Activated naive CD4-positive, alpha-beta T cell treated with anti-CD3 and anti-CD28 coated beads for 36 hours (primary cell): ENCODE data around the gene POLR2L. TPM values are rescaled to one million over a fixed set of nuclear protein-coding genes. Genes with fewer than 3 reads are reported as not detected.
A peak's percentile ranks its signal among the peaks of the same experiment; 100 is the strongest.

ENCODE experiments used
- CTCF ChIA-PET: fragments of 350-600 bp; sonication (Branson Sonifier 250); formaldehyde crosslinking; loops from one replicate; lab custom pipeline; 2021; ENCODE audit warnings: antibody characterized with exemption; lab: Charles Lee
- DNase-seq: peaks from one replicate; pipeline ENCODE4 v3.0.0-alpha.2; 2020
- H3K27ac Mint-ChIP-seq: one replicate; pipeline ENCODE4 v1.8.0; 2021; ENCODE audit warnings: mild to moderate bottlenecking, mixed read lengths
- H3K27me3 Mint-ChIP-seq: one replicate; pipeline ENCODE4 v1.8.0; 2021; ENCODE audit warnings: low read depth, mixed read lengths
- H3K36me3 Mint-ChIP-seq: one replicate; pipeline ENCODE4 v1.8.0; 2021; ENCODE audit warnings: low read depth, mixed read lengths
- H3K4me1 Mint-ChIP-seq: one replicate; pipeline ENCODE4 v1.8.0; 2021; ENCODE audit warnings: low read depth, mixed read lengths
- H3K4me3 Mint-ChIP-seq: one replicate; pipeline ENCODE4 v1.8.0; 2021; ENCODE audit warnings: mild to moderate bottlenecking, moderate library complexity, mixed read lengths
- H3K9me3 Mint-ChIP-seq: one replicate; pipeline ENCODE4 v1.8.0; 2021; ENCODE audit warnings: mixed read lengths
- intact Hi-C: fragments of 100-400 bp; cut with micrococcal nuclease; formaldehyde crosslinking; loops from one replicate; pipeline ENCODE4 v1.15.1; 2023
- total RNA-seq, 2 experiments: library from RNA; stranded (reverse); gene quantifications; one replicate each; pipeline ENCODE4 v1.2.3, GENCODE V29; 2021

Gene POLR2L
- 10 to 100 TPM; 68.1 to 68.2 TPM for total RNA-seq

DNA sequence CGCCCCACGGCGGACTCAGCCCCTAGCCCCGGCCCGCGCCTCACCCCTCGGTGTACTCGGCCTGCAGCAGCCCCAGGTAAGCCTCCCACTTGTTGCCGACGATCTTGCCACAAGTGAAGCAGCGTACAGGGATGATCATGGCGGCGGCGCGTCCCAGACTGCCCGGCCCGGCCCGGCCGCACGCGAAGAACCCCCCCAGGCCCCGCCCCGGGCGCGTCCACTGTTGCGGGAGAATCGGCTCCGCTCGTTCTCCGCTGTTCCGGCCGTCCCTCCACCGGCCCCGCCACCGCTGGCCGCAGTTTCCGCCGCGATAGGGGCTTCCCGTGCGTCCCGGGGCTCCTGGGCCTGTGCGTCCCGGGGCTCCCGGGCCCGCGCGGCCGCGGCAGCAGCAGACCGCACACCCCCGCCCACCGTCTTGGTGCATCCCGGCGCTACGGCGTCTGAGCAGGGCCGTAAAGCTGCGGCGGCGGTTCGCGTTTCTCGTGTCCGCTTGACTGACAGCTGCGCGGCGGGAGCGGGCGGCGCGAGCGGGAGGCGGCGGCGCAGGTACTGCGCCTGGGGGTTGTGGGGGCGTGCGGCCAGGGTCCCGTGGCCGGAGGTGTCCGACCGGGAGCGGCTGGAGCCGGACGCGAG is at the start of gene POLR2L, which contains the start of gene TSPAN4:
POLR2L (minus strand) TSS at position 160 of the 633 bp plus-strand sequence; CDS start at position 139, 21 bp downstream.
TSPAN4 (plus strand) TSS at position 483 of the 633 bp plus-strand sequence. CDS start 7,453 bp downstream, outside the sequence.
- Mint-ChIP-seq H3K27ac (peak within 1 kb of the TSS; percentile 75), H3K9me3 (no peaks in the 10 kb centered on the region), H3K4me3 (peak within 1 kb of the TSS; percentile 84), H3K4me1 (peaks cover 27% of the 10 kb centered on the region), H3K36me3 (peaks cover 2% of the 10 kb centered on the region), H3K27me3 (no peaks in the 10 kb centered on the region)
- peak; percentile 88 for DNase-seq
- intact Hi-C loops: loop anchor here (1.0 to 5.0 kb wide), 5 partner anchors 22 to 85 kb away; partner anchors contain the start of genes AP2A2, CHID1, GATD1 and RPLP2
- CTCF ChIA-PET: no interaction called here

DNA sequence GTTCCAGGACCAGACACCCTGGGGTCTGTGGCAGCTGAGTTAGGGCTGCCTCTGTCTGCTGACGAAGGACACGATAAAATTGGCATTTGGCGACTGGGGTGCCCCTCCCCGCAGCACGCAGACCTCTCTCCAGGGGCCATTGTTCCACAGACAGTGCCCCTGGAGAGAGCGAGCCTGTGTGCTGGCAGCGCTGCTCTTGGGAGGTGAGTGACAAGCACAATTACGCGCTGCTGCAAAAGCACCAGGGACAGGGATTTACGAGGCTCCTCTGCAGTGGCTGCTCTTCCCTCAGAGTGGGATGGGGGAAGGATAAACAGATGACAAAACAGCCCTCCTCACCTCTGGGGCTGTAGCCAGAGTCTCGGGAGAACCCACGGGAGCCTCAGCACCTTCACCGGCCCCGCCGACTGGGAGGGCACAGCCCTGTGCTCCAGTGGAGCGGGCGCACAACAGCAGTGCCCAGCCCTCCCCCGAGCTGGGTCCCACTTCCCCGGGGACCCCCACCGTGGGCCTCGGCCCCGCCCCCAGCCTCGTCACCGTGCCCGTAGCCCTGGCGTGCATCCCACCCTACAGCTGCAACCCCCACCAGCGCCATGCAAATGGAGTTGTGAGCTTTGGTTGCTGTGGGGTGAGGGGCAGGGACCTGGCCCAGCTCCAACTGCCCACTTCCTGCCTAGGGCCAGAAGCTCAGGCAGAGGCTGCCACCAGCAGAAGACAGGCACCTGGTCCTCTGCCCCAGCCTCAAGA is 48.6 kb upstream of the POLR2L start:
- Mint-ChIP-seq H3K4me3 (no peak overlapping the region), H3K4me1 (no peaks in the 10 kb centered on the region), H3K36me3 (peaks cover 7% of the 10 kb centered on the region), H3K9me3 (no peaks in the 10 kb centered on the region), H3K27ac (no peak overlapping the region), H3K27me3 (no peaks in the 10 kb centered on the region)
- intact Hi-C loops: no loop called here
- DNase-seq: no peak
- CTCF ChIA-PET: no interaction called here

DNA sequence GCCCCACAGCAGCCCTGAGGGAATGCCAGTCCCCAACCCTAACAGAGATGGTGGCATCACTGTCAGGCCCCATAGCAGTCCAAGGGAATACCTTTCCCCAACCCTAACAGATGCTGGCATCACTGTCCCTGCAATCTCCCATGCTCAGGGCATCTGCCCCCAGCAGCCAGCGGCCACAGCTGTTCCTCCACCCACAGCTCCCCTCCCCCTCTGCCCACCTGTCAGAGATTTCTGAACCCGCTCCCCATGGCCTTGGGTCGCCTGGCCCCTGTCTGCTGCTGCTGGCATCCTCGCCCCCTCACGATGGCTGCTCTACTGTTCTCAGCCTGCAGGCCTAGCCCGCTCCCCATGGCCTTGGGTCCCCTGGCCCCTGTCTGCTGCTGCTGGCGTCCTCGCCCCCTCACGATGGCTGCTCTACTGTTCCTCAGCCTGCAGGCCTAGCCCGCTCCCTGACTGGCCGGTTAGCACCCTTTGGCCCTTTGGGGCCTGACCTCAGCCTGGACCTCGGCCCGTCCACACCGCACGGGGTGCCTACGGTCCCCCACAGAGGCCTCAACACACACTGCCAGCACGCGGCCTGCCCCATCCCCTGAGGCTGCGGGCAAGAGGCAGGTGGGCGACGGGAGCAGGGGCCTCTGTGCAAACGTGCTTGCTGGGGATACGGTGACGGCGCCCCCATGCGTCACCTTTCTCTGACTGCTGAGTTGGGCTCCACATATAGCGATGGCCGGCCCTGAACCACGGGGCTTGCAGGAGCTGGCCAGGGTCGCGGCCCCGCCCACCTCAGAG is 47.6 kb upstream of the POLR2L start:
- CTCF ChIA-PET: no interaction called here
- intact Hi-C loops: no loop called here
- no peaks in the 10 kb centered on the region for H3K27me3 Mint-ChIP-seq
- H3K4me3 Mint-ChIP-seq: no peak overlapping the region
- no peaks in the 10 kb centered on the region for H3K4me1 Mint-ChIP-seq
- H3K9me3 Mint-ChIP-seq: no peaks in the 10 kb centered on the region
- no peak for DNase-seq
- peaks cover 7% of the 10 kb centered on the region for H3K36me3 Mint-ChIP-seq
- no peak overlapping the region for H3K27ac Mint-ChIP-seq

DNA sequence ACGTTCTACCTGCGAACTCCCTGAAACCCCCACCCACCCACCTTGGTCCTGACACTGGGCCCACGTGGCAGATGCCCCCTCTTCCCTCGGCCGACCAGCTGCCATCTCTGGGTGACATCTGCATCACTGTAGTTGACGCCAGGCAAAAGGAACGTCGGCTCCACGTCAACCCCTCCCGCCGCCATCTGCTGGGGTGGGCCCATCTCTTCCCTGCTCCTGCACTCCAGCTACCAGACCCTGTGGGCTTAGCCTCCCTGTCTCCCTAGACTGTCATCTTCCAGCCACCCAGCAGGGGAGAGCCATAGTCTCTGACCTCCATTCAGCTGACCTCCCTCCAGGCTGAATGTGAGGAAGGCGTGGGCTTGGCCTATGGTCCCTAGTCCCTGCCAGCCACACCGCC is 46.9 kb upstream of the POLR2L start:
- Mint-ChIP-seq H3K4me3 (no peak overlapping the region), H3K27me3 (no peaks in the 10 kb centered on the region), H3K9me3 (no peaks in the 10 kb centered on the region), H3K4me1 (no peaks in the 10 kb centered on the region), H3K36me3 (peaks cover 7% of the 10 kb centered on the region), H3K27ac (no peak overlapping the region)
- intact Hi-C loops: no loop called here
- no peak for DNase-seq
- CTCF ChIA-PET: no interaction called here

DNA sequence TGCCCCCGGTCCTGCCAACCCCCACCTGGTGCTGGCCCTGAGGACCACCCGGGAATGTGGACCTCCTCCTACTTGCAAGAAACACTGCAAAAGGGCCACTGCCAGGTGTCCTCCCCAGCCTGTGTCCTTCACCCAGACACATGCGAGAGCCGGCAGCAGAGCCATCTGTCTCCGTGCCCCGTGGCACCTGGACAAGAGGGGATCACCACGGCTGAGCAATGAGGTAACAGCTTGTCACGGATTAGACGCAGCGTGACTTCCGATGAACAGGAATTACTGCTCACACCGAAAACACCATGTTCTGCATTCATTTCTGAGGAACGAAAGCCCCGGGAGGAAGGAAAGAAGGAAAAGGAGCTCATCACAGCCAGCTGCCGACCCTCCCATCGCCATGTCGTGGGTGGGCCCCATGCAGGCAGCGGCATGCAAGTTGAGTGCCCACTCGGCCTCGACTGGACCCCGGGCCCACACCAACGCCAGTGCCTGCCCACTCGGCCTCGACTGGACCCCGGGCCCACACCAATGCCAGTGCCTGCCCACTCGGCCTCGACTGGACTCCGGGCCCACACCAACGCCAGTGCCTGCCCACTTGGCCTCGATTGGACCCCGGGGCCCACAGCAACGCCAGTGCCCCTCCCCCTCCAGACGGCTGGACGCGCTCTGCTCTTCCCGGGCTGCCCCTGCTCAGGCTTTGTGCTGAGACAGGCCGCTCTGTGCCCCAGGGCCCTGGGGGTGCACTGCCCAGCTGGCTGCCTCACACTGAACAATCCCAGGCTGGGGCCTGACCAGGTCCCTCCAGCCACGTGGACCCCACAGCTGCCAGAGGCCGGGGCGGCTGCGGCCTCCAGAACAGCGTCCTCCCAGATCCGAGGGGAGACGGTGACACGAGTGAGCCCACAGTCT is 46.2 kb upstream of the POLR2L start:
- Mint-ChIP-seq H3K27ac (no peak overlapping the region), H3K36me3 (peaks cover 7% of the 10 kb centered on the region), H3K4me3 (no peak overlapping the region), H3K4me1 (no peaks in the 10 kb centered on the region), H3K9me3 (no peaks in the 10 kb centered on the region), H3K27me3 (no peaks in the 10 kb centered on the region)
- CTCF ChIA-PET: no interaction called here
- no peak for DNase-seq
- intact Hi-C loops: no loop called here

DNA sequence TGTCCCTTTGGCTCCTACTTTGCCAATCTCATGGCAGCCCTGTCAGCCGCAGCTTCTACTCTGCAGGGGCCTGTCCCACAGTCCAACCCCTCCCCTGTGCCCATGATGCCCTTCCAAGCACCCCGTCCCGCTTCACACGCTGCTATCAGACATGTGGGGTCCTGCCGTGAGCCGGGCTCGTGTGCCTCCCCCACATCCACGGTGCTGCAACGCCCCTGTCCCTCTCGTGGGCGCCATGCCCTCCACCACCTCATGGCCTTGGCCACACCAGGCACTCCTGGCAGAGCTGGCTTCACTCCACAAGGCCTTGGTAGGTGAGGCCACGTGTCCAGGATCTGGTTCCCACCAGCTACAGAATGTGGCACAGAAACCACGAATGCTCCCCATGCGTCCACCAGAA is 45.3 kb upstream of the POLR2L start:
- H3K27me3 Mint-ChIP-seq: no peaks in the 10 kb centered on the region
- intact Hi-C loops: no loop called here
- H3K4me1 Mint-ChIP-seq: no peaks in the 10 kb centered on the region
- DNase-seq: no peak
- peaks cover 10% of the 10 kb centered on the region for H3K36me3 Mint-ChIP-seq
- CTCF ChIA-PET: no interaction called here
- no peak overlapping the region for H3K4me3 Mint-ChIP-seq
- no peak overlapping the region for H3K27ac Mint-ChIP-seq
- no peaks in the 10 kb centered on the region for H3K9me3 Mint-ChIP-seq

DNA sequence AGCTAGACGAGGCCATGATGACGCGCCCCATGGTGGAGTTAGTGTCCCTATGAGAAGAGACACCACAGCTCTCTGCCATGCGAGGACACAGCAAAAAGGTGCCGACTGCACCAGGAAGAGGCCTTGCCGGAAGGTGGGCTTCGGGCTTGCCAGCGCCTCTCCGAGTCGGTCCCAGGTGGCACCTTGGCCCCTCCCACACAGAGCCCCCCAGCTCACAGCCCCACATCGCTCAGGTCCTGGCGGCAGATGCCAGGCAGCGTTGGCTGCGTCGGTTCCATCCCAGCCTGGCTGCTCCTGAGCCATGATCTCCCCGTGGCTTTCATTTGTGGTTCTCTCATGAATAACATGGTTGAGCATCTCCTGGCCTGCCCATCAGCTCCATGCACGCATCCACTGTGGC is 44.2 kb upstream of the POLR2L start:
- Mint-ChIP-seq H3K27me3 (no peaks in the 10 kb centered on the region), H3K27ac (no peak overlapping the region), H3K36me3 (peaks cover 15% of the 10 kb centered on the region), H3K4me3 (no peak overlapping the region), H3K4me1 (no peaks in the 10 kb centered on the region), H3K9me3 (no peaks in the 10 kb centered on the region)
- DNase-seq: no peak
- CTCF ChIA-PET: no interaction called here
- intact Hi-C loops: no loop called here

DNA sequence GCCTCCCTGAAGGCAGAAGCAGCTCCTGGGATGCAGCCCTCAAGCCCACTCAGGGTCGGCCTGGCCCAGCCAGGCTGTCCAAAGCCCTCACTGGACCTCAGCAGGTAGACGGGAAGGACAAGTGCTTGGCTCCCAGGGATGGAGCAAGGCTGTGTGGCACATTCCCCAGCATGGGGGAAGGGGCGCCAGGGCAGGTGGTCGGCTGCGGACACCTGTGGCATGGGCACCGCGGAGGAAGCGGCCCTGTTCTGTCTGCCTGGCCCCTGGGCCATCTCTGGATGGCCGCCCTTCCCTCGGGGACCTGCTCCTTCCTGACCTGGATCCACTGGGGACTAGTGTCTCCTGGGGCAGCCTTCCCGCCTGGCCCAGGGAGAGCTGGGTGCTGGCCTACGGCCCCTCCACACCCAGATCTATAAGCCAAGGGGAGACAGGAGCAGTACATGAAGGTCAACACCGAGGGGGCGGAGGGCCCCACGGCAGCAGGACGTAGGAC is 42.3 kb upstream of the POLR2L start:
- no peak overlapping the region for H3K27ac Mint-ChIP-seq

DNA sequence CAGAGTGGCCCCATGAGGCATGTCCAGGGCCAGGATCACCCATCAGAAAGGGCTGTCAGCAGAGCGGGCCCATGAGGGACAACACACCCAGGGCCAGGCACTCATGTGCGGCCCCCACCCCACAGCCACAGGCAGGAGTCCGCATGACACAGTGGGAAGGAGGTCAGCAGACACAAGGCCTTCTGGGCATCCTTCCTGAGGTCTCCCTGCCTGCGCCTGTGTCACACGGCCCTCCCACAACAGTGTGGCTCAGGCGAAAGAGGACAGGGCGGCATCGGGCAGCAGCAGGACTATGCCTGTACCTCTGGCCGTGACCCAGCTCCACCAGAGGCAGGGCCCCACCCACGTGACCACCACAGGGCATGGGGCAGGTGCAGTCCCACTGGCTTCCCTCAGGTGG is 41.2 kb upstream of the POLR2L start:
- H3K36me3 Mint-ChIP-seq: peaks cover 20% of the 10 kb centered on the region
- no peaks in the 10 kb centered on the region for H3K27me3 Mint-ChIP-seq
- no peak overlapping the region for H3K4me3 Mint-ChIP-seq
- H3K9me3 Mint-ChIP-seq: no peaks in the 10 kb centered on the region
- no peak for DNase-seq
- no peaks in the 10 kb centered on the region for H3K4me1 Mint-ChIP-seq
- intact Hi-C loops: no loop called here
- CTCF ChIA-PET: no interaction called here
- no peak overlapping the region for H3K27ac Mint-ChIP-seq

More for the DNA sequence above, 42.3 kb upstream of the POLR2L start:
- CTCF ChIA-PET: no interaction called here
- H3K9me3 Mint-ChIP-seq: no peaks in the 10 kb centered on the region
- no peaks in the 10 kb centered on the region for H3K27me3 Mint-ChIP-seq
- no peak for DNase-seq
- no peaks in the 10 kb centered on the region for H3K4me1 Mint-ChIP-seq
- H3K36me3 Mint-ChIP-seq: peaks cover 18% of the 10 kb centered on the region
- H3K4me3 Mint-ChIP-seq: no peak overlapping the region
- intact Hi-C loops: no loop called here

DNA sequence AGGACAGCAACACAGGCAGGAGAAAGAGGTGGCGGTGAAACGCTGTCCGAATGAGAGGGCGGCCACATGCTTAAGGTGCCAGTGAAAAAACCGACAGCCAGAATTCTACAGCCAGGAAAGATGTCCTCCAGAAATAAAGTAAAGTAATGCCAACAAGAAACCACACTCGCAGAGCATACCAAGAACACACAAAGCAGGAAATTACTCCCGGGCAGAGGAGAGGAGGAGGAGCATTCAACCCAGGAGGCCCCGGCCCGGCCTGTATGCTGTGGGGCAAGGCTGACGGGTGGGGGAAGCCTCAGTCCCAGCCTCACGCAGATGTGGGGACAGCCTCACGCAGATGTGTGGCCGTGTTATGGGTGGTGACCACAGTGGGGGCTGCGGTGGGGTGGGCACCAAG is 40.3 kb upstream of the POLR2L start:
- Mint-ChIP-seq H3K9me3 (no peaks in the 10 kb centered on the region), H3K4me1 (no peaks in the 10 kb centered on the region), H3K27ac (no peak overlapping the region), H3K4me3 (no peak overlapping the region), H3K27me3 (no peaks in the 10 kb centered on the region), H3K36me3 (peaks cover 21% of the 10 kb centered on the region)
- CTCF ChIA-PET: no interaction called here
- no peak for DNase-seq
- intact Hi-C loops: no loop called here

DNA sequence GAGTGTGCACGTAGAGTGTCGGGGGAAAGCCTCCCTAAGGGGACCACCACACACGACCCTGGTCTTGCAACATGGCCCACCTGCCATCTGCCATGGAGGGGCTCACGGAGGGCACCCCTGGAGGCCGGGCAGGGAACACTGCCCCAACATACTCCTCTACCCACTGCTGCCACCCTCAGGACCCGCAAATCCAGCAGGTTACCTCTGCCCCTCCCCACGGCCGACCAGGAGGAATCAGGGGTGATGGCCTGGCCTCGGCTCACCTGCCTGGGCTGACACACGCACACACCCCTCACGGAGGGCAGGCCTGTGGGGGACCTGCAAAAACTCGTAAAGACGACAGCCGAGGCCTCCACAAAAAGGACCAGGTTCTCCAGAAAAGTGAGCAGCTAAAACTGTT is 38.1 kb upstream of the POLR2L start:
- Mint-ChIP-seq H3K4me3 (no peak overlapping the region), H3K36me3 (peaks cover 21% of the 10 kb centered on the region), H3K27me3 (no peaks in the 10 kb centered on the region), H3K9me3 (no peaks in the 10 kb centered on the region), H3K27ac (no peak overlapping the region), H3K4me1 (no peaks in the 10 kb centered on the region)
- DNase-seq: no peak
- CTCF ChIA-PET: no interaction called here
- intact Hi-C loops: no loop called here
